T47D (cell line): ENCODE measurements around the gene ZBTB40.

Source experiments
- DNase-seq, 2 experiments: peaks; one replicate each; pipeline versions ENCODE4 v3.0.0 to v3.0.0-alpha.2; 2011 to 2012; ENCODE audit warnings: low read depth in 1 of 2, low spot score in 1 of 2
- JUND ChIP-seq: IDR thresholded peaks from 2 replicates; pipeline ENCODE4 v1.6.1; 2012; ENCODE audit warnings: low read depth
- in situ Hi-C: cut with HindIII; loops from 2 replicates; pipeline ENCODE4 v1.10.0; 2016; ENCODE audit warnings: low sequenced_read_pairs, low pct_unique_long_range_greater_than_20kb

ZBTB40 gene

DNA sequence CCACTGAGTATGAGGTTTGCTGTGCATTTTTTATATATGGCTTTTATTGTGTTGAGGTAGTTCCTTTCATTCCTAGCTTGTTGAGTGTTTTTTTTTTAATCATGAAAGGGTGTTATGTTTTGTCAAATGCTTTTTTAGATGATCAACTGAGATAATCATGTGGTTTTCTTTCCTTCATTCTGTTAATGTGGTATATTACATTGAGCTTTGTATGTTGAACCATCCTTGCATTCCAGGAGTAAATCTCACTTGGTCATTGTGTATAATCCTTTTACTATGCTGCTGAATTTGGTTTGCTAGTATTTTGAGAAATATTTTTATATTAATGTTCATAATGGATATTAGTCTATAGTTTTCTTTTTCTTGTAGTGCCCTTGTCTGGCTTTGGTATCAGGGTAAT, 11.1 kb upstream of the ZBTB40 start:
- in situ Hi-C loops, result no loop called here
- no peak for TF ChIP-seq JUND
- DNase-seq, result no peak

DNA sequence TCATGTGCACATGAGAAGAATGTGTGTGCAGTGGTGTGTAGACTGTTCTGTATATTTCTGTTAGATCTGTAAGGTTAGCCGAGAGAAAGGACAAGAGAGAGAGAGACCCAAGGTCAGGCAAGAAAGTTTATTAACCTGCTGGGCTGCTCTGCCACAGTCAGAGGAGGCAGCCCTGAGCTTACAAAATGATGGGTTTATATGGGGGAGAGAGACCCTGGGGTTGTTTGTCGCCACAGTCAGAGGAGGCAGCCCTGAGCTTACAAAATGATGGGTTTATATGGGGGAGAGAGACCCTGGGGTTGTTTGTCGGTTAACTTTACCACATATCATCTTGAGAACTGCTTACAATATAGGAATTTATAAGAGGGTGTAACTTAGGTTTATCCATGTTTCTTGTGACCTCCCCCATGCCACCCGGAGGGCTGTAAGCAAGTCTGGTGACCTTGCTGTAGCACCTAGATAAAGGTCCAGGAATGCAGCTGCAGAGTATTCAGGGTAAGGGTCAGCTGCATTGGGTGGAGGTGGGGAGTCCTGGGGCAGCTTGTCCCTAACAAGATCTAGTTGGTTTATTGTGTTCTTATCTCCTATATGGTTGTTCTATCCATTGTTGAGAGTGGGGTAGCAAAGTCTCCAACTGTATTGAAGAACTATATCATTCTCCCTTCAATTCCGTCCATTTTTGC, 9.3 kb upstream of the ZBTB40 start:
- in situ Hi-C loops, result no loop called here
- no peak for TF ChIP-seq JUND

DNA sequence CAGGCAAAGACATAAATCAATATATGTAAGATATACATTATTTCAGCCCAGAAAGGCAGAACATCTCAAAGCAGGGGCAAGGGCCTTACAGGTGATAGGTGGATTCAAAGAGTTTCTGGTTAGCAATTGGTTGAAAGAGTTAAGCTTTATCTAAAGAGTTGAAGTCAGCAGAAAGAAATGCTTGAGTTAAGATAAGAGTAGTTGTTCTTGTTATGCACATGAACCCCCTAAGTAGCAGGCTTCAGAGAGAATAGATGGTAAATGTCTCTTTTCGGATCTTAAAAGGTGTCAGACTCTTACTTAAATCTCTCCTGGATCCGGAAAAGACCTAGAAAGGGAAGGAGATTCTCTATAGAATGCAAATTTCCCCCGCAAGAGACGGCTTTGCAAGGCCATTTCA, 8.3 kb upstream of the ZBTB40 start:
- DNase-seq, result no peak
- in situ Hi-C loops, result no loop called here
- no peak for TF ChIP-seq JUND

More for the DNA sequence above, 9.3 kb upstream of the ZBTB40 start:
- DNase-seq, result peak in 1 of 2 experiments; percentile 43

DNA sequence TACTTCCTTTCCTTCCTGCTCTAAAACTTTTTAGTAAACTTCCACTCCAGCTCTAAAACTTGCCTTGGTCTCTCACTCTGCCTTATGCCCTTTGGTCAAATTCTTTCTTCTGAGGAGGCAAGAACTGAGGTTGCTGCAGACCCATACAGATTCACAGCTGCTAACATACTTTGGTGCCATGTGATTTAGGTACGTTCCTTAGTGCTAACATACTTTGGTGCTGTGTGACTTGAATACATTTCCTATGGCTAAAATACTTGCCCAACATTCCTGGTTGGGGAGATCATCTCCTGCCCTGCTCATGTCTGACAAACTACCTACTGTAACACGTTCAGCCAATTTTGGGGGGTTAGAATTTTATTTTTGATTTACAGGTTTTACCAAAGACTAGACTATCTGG, 6.8 kb upstream of the ZBTB40 start:
- DNase-seq, result peak in 1 of 2 experiments; percentile 66
- no peak for TF ChIP-seq JUND
- in situ Hi-C loops, result no loop called here

DNA sequence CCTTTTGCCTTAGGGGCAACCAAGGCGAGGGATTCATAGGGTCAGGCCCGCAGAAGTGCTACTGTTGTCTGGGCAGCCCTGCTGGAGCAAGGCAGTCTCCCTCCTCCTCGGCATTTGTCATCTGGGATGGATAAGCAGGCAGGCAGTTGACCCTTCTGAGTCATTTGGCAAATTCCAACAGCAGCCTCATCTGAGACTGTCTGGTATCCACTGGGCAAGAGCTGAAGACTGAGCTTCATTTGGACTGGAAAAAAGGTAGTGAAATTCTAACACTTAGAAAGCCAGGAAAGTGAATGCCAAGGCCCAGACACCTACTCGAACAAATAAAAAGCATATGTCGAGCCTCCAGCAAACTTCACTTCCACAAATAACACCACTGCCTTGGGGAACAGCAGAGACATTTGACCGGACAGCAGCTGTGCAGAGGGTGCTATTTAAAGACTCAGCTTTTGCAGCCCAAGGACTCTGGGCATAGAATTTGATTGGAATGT, 4.0 kb upstream of the ZBTB40 start:
- DNase-seq, result peak in 1 of 2 experiments; percentile 75

GRCh38 chr1:22449636-22450035, 2.0 kb upstream of the ZBTB40 start:
- DNase-seq, result no peak
- in situ Hi-C loops, result no loop called here
- no peak for TF ChIP-seq JUND

More for the DNA sequence above, 4.0 kb upstream of the ZBTB40 start:
- in situ Hi-C loops, result no loop called here
- no peak for TF ChIP-seq JUND

- DNase-seq, result peak in 1 of 2 experiments; percentile 84
- in situ Hi-C loops, result no loop called here
- no peak for TF ChIP-seq JUND
These were observed 1.2 kb upstream of the ZBTB40 start for GRCh38 chr1:22450351-22451021.

- DNase-seq, result peak in 1 of 2 experiments; percentile 65
- no peak for TF ChIP-seq JUND
These were observed 868 bp downstream of the ZBTB40 start for GRCh38 chr1:22452481-22452957.

DNA sequence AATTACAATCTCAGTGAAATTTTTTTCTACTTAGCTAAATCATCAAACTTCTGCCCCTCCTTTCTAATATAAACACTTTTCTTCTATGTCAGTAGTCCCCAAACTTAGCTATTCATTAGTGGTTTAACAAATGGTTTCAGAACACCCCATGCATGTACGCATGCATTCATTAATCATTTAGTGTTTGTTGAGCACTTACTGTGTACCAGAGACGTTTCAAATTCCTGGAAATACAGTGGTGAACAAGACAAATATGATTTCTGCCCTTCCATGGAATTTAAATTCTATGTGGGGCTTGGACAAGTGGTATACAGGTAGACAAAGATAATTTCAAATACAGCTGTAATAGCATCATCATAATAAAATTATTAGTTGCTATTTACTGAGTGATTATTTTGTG, 1.5 kb downstream of the ZBTB40 start:
- in situ Hi-C loops, result no loop called here
- no peak for TF ChIP-seq JUND
- DNase-seq, result no peak

More at GRCh38 chr1:22452481-22452957, 868 bp downstream of the ZBTB40 start:
- in situ Hi-C loops, result no loop called here

GRCh38 chr1:22454476-22455056, 2.9 kb downstream of the ZBTB40 start:
- in situ Hi-C loops, result no loop called here
- DNase-seq, result peak in 1 of 2 experiments; percentile 74
- no peak for TF ChIP-seq JUND

- DNase-seq, result peak in 1 of 2 experiments; percentile 71
- TF ChIP-seq JUND, result no peak; the same call in 1 of the 2 replicates
- in situ Hi-C loops, result no loop called here
These were observed 5.7 kb downstream of the ZBTB40 start for GRCh38 chr1:22457345-22457744.

- peak in 1 of 2 experiments; percentile 76 for DNase-seq
- in situ Hi-C loops, result no loop called here
- no peak for TF ChIP-seq JUND
These were observed 6.2 kb downstream of the ZBTB40 start for GRCh38 chr1:22457836-22458235.

GRCh38 chr1:22461100-22461499, 9.4 kb downstream of the ZBTB40 start:
- DNase-seq, result no peak
- in situ Hi-C loops, result no loop called here
- no peak for TF ChIP-seq JUND
